ENCODE data around the gene NR3C2.

NR3C2 gene

GRCh38 chr4:148255344-148255720, 186.9 kb downstream of the NR3C2 start:
- no peak for DNase-seq

GRCh38 chr4:148254621-148255343, 187.4 kb downstream of the NR3C2 start:
- no peak for DNase-seq

GRCh38 chr4:148253768-148254167, 188.4 kb downstream of the NR3C2 start:
- no peak for DNase-seq

GRCh38 chr4:148248824-148249223, 193.4 kb downstream of the NR3C2 start:
- DNase-seq, result no peak

- DNase-seq, result no peak
These were observed 197.2 kb downstream of the NR3C2 start for GRCh38 chr4:148245015-148245414.

- DNase-seq, result no peak
These were observed 198.4 kb downstream of the NR3C2 start for GRCh38 chr4:148243837-148244236.

- no peak for DNase-seq
These were observed 202.0 kb downstream of the NR3C2 start for GRCh38 chr4:148240241-148240640.

GRCh38 chr4:148239494-148239985, 202.7 kb downstream of the NR3C2 start:
- DNase-seq, result peak; percentile 22

- DNase-seq, result no peak
These were observed 203.3 kb downstream of the NR3C2 start for GRCh38 chr4:148238811-148239493.

- DNase-seq, result no peak
These were observed 204.1 kb downstream of the NR3C2 start for GRCh38 chr4:148238086-148238485.

GRCh38 chr4:148235809-148236208, 206.4 kb downstream of the NR3C2 start:
- DNase-seq, result no peak

- DNase-seq, result no peak
These were observed 212.4 kb downstream of the NR3C2 start for GRCh38 chr4:148229798-148230197.

- DNase-seq, result no peak
These were observed 213.2 kb downstream of the NR3C2 start for GRCh38 chr4:148229028-148229427.

- DNase-seq, result no peak
These were observed 215.1 kb downstream of the NR3C2 start for GRCh38 chr4:148227147-148227546.

- no peak for DNase-seq
These were observed 215.9 kb downstream of the NR3C2 start for GRCh38 chr4:148226341-148226740.

- DNase-seq, result no peak
These were observed 216.6 kb downstream of the NR3C2 start for GRCh38 chr4:148225639-148226038.

- DNase-seq, result no peak
These were observed 217.7 kb downstream of the NR3C2 start for GRCh38 chr4:148224476-148224875.

GRCh38 chr4:148222991-148223660, 219.1 kb downstream of the NR3C2 start:
- DNase-seq, result no peak

GRCh38 chr4:148216866-148217814, 225.1 kb downstream of the NR3C2 start:
- DNase-seq, result no peak

- DNase-seq, result no peak
These were observed 225.9 kb downstream of the NR3C2 start for GRCh38 chr4:148216321-148216720.

- no peak for DNase-seq
These were observed 227.0 kb downstream of the NR3C2 start for GRCh38 chr4:148215202-148215601.

GRCh38 chr4:148214529-148215166, 227.6 kb downstream of the NR3C2 start:
- no peak for DNase-seq

All from CD4-positive, alpha-beta T cell treated with Interleukin-17A for 4 hours (primary cell).